Body of pancreas (tissue), 4 donors: ENCODE data around the gene ELAVL2.

Experiments used
- POLR2A ChIP-seq, 3 donors: fragments of 450-650 bp; IDR thresholded peaks; one replicate each; pipeline ENCODE4 v1.6.1; 2016; ENCODE audit warnings: antibody characterized with exemption in 3 of 3, mild to moderate bottlenecking in 2 of 3
- TF ChIP-seq, protein P1 (sequence below), 7 experiments: fragments of 450-650 bp in 4 of 7; fragments of 200-600 bp in 3 of 7; sonication (generic) in 3 of 7; IDR thresholded peaks; one replicate each; pipeline ENCODE4 v1.5.1; 2016 to 2019; ENCODE audit warnings: antibody characterized with exemption in 7 of 7

DNA sequence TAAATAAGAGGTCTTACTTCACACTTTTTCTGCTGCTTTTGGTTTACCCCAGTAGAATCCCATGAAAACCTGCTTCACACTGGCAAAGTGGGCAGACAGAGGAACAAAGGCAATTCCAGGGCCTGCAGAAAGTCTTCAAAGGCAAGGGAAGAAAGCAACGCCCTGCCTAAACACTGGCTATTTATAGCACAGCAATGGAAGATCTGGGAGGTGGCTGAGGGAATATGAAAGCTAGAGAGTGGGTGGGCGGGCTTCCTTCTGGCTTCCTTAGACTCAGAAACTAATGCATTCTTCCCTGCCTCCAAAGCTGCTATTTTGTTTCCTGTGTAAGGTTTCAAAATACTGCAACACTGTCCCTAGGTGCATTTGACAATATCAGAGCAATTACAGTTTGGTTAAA, 46.8 kb downstream of the ELAVL2 start:
- TF ChIP-seq POLR2A (IDR thresholded peaks at IDR 0.05), result no peak
- TF ChIP-seq, protein P1, sequence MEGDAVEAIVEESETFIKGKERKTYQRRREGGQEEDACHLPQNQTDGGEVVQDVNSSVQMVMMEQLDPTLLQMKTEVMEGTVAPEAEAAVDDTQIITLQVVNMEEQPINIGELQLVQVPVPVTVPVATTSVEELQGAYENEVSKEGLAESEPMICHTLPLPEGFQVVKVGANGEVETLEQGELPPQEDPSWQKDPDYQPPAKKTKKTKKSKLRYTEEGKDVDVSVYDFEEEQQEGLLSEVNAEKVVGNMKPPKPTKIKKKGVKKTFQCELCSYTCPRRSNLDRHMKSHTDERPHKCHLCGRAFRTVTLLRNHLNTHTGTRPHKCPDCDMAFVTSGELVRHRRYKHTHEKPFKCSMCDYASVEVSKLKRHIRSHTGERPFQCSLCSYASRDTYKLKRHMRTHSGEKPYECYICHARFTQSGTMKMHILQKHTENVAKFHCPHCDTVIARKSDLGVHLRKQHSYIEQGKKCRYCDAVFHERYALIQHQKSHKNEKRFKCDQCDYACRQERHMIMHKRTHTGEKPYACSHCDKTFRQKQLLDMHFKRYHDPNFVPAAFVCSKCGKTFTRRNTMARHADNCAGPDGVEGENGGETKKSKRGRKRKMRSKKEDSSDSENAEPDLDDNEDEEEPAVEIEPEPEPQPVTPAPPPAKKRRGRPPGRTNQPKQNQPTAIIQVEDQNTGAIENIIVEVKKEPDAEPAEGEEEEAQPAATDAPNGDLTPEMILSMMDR (IDR thresholded peaks at IDR 0.05), result no peak
